ENCODE results near the gene TK2. TPM values are rescaled to one million over a fixed set of nuclear protein-coding genes. Genes with fewer than 3 reads are reported as not detected.

The TK2 gene
- total and polyA plus RNA-seq, 9 of the 15 experiments (the other 6 are each of a cell fraction or from before 2014, with no cell fraction given), result 1.1 to 10.2 (median 5.3) TPM

- TF ChIP-seq MTA2 (IDR thresholded peaks at IDR 0.05; ENCODE audit: low read depth), result no peak
- TF ChIP-seq EP300 (IDR thresholded peaks at IDR 0.05; ENCODE audit: low read length), result no peak
- no peak for TF ChIP-seq TAL1 (IDR thresholded peaks at IDR 0.05)
- no peak for TF ChIP-seq ZNF518B (CRISPR knock-in tag; IDR thresholded peaks at IDR 0.05)
- TF ChIP-seq SNAPC5 (CRISPR knock-in tag; IDR thresholded peaks at IDR 0.05), result no peak
- TF ChIP-seq ZNF586 (CRISPR knock-in tag; conservative IDR thresholded peaks at IDR 0.05), result no peak
- peak in 1 of 2 experiments; percentile 53; a peak in 2 of 4 replicates for TF ChIP-seq RAD21 (CRISPR knock-in tag; conservative IDR thresholded peaks at IDR 0.05 in 1 of 2, IDR thresholded peaks at IDR 0.05 in 1 of 2)
- no peak for TF ChIP-seq CCNT2 (IDR thresholded peaks at IDR 0.05; ENCODE audit: borderline replicate concordance, extremely low read depth, insufficient read length, low read depth, low read length)
- TF ChIP-seq ZFX (CRISPR knock-in tag; IDR thresholded peaks at IDR 0.05), result no peak
- no peak for TF ChIP-seq RNF219 (CRISPR knock-in tag; IDR thresholded peaks at IDR 0.05)
- TF ChIP-seq REST (IDR thresholded peaks at IDR 0.05; ENCODE audit: borderline replicate concordance), result peak; percentile 28; the same call in 1 of the 2 replicates
- TF ChIP-seq REST (CRISPR knock-in tag; IDR thresholded peaks at IDR 0.05; ENCODE audit: low read depth), result no peak
These were observed 65.3 kb downstream of the TK2 start (continued) for GRCh38 chr16:66484453-66485213.
